HepG2 (cell line): Measurements from ENCODE around the gene DPM2. TPM values are rescaled to one million over a fixed set of nuclear protein-coding genes. Genes with fewer than 3 reads are reported as not detected.

Experiments used
- BCL6 ChIP-seq: IDR thresholded peaks from 2 replicates; pipeline ENCODE4 v1.6.1; 2016; ENCODE audit warnings: missing genetic modification reagents, missing compliant biosample characterization
- CHD2 ChIP-seq: IDR thresholded peaks from 2 replicates; pipeline ENCODE4 v1.6.1; 2011; ENCODE audit warnings: low read depth, low read length, improper control_type of control experiment
- HNF1A ChIP-seq, 2 experiments: sonication (generic) in 1 of 2; formaldehyde crosslinking in 1 of 2; IDR thresholded peaks; 2 replicates each; pipeline versions ENCODE4 v1.4.0 to v1.6.1; 2016 to 2020; ENCODE audit warnings: borderline replicate concordance in 1 of 2, low read depth in 1 of 2, mild to moderate bottlenecking in 1 of 2, missing genetic modification reagents in 1 of 2
- KLF6 ChIP-seq: IDR thresholded peaks from 2 replicates; pipeline ENCODE4 v1.8.0; 2016; ENCODE audit warnings: missing biosample characterization, missing genetic modification reagents
- NCOA2 ChIP-seq: sonication (generic); formaldehyde crosslinking; IDR thresholded peaks from 2 replicates; pipeline ENCODE4 v1.8.0; 2022; ENCODE audit warnings: inconsistent platforms
- SRSF9 ChIP-seq: fragments of 200-400 bp; formaldehyde crosslinking; IDR thresholded peaks from 2 replicates; pipeline ENCODE4 v1.6.1; 2018; ENCODE audit warnings: borderline replicate concordance, mild to moderate bottlenecking, low read depth, low read length; ENCODE audit not compliant: insufficient read depth, poor library complexity, severe bottlenecking
- ZBTB7A ChIP-seq: sonication (generic); formaldehyde crosslinking; IDR thresholded peaks from 2 replicates; pipeline ENCODE4 v1.8.0; 2022; ENCODE audit warnings: mild to moderate bottlenecking, missing genetic modification reagents
- ZMYM3 ChIP-seq: sonication (generic); formaldehyde crosslinking; IDR thresholded peaks from 2 replicates; pipeline ENCODE4 v1.5.1; 2020; ENCODE audit warnings: mild to moderate bottlenecking, missing genetic modification reagents
- ZNF24 ChIP-seq: fragments of 450-650 bp; IDR thresholded peaks from 2 replicates; pipeline ENCODE4 v1.6.1; 2017; ENCODE audit warnings: antibody characterized with exemption, mild to moderate bottlenecking
- ZNF253 ChIP-seq: sonication (generic); formaldehyde crosslinking; IDR thresholded peaks from 2 replicates; pipeline ENCODE4 v1.8.0; 2022; ENCODE audit warnings: mild to moderate bottlenecking, missing genetic modification reagents, borderline replicate concordance
- ZNF431 ChIP-seq: sonication (generic); formaldehyde crosslinking; IDR thresholded peaks from 2 replicates; pipeline ENCODE4 v1.9.0; 2022; ENCODE audit warnings: missing genetic modification reagents, low read depth, mild to moderate bottlenecking, borderline replicate concordance
- ZNF569 ChIP-seq: sonication (generic); formaldehyde crosslinking; IDR thresholded peaks from 2 replicates; pipeline ENCODE4 v1.5.0; 2020; ENCODE audit warnings: mild to moderate bottlenecking, missing genetic modification reagents, moderate library complexity, borderline replicate concordance
- ZNF615 ChIP-seq: sonication (generic); formaldehyde crosslinking; IDR thresholded peaks from 2 replicates; pipeline ENCODE4 v1.5.0; 2020; ENCODE audit warnings: mild to moderate bottlenecking, missing genetic modification reagents, borderline replicate concordance
- polyA plus RNA-seq, 8 experiments: library from polyadenylated mRNA; depleted of rRNA in 3 of 8; stranded (reverse) in 7 of 8; unstranded in 1 of 8; fragments of >200 nt; fragmentation: Illumina TruSeq in 4 of 8; extraction: Trizol in 4 of 8; gene quantifications; 2 replicates each; pipeline versions ENCODE4 v1.2.1 to v1.2.3, GENCODE V29; 2011 to 2016; ENCODE audit warnings: low read depth in 4 of 8, missing spikeins in 1 of 8, mixed read lengths in 1 of 8; ENCODE audit not compliant: insufficient read depth in 1 of 8
- total RNA-seq, 5 experiments: library from RNA; depleted of rRNA; stranded (reverse); fragments of >200 nt; fragmentation: Illumina TruSeq; extraction: Trizol; gene quantifications; 2 replicates each; pipeline ENCODE4 v1.2.3, GENCODE V29; 2016; ENCODE audit warnings: low read depth in 1 of 5
- TF ChIP-seq, protein P1 (sequence below): sonication (generic); formaldehyde crosslinking; IDR thresholded peaks from 2 replicates; pipeline ENCODE4 v1.4.0; 2020; ENCODE audit warnings: missing genetic modification reagents, mild to moderate bottlenecking, borderline replicate concordance
- TF ChIP-seq, protein P2 (sequence below): sonication (generic); formaldehyde crosslinking; conservative IDR thresholded peaks from 2 replicates; pipeline ENCODE4 v1.8.0; 2022; ENCODE audit warnings: mild to moderate bottlenecking, moderate library complexity, missing genetic modification reagents
- TF ChIP-seq, protein P3 (sequence below), 2 experiments: fragments of 450-650 bp in 1 of 2; sonication (generic) in 1 of 2; formaldehyde crosslinking; IDR thresholded peaks; 2 replicates each; pipeline versions ENCODE4 v1.5.0 to v1.8.0; 2020 to 2022; ENCODE audit warnings: mild to moderate bottlenecking in 1 of 2, missing genetic modification reagents in 1 of 2

Gene DPM2
- total and polyA plus RNA-seq, 2 of the 13 experiments (the other 11 are each of a cell fraction or from before 2014, with no cell fraction given): 24.8 to 35.3 TPM

DNA sequence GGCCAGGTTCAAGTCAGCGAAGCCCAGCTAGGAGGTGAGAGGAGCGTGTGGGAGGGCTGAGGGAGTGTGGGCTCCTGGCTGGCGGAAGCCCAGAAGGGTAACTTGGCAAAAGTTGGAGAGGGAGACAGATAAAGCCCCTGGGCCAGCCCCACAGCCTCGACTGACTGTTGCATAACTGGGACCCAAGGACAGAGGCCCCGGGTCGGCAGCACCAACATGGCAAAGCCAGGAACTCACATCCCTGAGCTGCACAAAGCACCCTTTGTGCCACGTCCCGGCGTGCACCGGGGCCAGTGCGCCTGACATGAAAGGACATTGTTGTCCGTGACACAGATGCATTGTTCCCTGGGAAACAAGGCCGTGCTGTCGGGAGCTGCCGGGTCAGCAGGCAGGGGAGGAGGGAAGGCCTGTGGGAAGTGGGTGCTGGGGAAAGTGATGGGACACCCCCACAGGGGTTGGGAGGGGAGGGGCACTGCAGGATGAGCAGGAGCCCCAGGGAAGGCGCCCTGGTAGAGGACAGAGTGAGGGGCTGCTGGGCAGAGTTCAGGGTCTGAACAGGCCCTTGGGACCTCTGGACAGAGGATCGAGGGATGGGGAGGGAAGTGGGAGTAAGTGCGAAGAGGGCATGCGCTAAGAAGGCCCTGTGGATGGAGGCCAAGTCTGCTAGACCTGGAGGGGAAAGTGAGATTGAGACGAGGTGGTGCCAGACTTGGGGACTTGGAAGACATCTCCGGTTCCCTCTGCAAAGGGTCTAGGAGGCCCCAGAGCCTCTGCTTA, 13.0 kb upstream of the DPM2 start (continued):
- no peak for TF ChIP-seq HNF1A (IDR thresholded peaks at IDR 0.05; ENCODE audit: low read depth)
- TF ChIP-seq HNF1A (CRISPR knock-in tag; IDR thresholded peaks at IDR 0.05; ENCODE audit: borderline replicate concordance): peak; percentile 90; the same call in 1 of the 2 replicates
- TF ChIP-seq ZNF253 (CRISPR knock-in tag): peak; percentile 90; the same call in 1 of the 2 replicates
- peak; percentile 41; the same call in 1 of the 2 replicates for TF ChIP-seq KLF6
- peak; percentile 87 for TF ChIP-seq ZMYM3 (CRISPR knock-in tag)
- TF ChIP-seq, protein P1, sequence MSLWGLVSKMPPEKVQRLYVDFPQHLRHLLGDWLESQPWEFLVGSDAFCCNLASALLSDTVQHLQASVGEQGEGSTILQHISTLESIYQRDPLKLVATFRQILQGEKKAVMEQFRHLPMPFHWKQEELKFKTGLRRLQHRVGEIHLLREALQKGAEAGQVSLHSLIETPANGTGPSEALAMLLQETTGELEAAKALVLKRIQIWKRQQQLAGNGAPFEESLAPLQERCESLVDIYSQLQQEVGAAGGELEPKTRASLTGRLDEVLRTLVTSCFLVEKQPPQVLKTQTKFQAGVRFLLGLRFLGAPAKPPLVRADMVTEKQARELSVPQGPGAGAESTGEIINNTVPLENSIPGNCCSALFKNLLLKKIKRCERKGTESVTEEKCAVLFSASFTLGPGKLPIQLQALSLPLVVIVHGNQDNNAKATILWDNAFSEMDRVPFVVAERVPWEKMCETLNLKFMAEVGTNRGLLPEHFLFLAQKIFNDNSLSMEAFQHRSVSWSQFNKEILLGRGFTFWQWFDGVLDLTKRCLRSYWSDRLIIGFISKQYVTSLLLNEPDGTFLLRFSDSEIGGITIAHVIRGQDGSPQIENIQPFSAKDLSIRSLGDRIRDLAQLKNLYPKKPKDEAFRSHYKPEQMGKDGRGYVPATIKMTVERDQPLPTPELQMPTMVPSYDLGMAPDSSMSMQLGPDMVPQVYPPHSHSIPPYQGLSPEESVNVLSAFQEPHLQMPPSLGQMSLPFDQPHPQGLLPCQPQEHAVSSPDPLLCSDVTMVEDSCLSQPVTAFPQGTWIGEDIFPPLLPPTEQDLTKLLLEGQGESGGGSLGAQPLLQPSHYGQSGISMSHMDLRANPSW (CRISPR knock-in tag): no peak
- TF ChIP-seq, protein P2, sequence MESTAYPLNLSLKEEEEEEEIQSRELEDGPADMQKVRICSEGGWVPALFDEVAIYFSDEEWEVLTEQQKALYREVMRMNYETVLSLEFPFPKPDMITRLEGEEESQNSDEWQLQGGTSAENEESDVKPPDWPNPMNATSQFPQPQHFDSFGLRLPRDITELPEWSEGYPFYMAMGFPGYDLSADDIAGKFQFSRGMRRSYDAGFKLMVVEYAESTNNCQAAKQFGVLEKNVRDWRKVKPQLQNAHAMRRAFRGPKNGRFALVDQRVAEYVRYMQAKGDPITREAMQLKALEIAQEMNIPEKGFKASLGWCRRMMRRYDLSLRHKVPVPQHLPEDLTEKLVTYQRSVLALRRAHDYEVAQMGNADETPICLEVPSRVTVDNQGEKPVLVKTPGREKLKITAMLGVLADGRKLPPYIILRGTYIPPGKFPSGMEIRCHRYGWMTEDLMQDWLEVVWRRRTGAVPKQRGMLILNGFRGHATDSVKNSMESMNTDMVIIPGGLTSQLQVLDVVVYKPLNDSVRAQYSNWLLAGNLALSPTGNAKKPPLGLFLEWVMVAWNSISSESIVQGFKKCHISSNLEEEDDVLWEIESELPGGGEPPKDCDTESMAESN (CRISPR knock-in tag): peak; percentile 77
- TF ChIP-seq ZNF569: no peak
- TF ChIP-seq SRSF9: no peak
- TF ChIP-seq ZNF431 (CRISPR knock-in tag): peak; percentile 51
- TF ChIP-seq, protein P3, sequence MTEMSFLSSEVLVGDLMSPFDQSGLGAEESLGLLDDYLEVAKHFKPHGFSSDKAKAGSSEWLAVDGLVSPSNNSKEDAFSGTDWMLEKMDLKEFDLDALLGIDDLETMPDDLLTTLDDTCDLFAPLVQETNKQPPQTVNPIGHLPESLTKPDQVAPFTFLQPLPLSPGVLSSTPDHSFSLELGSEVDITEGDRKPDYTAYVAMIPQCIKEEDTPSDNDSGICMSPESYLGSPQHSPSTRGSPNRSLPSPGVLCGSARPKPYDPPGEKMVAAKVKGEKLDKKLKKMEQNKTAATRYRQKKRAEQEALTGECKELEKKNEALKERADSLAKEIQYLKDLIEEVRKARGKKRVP (CRISPR knock-in tag; IDR thresholded peaks at IDR 0.05): peak in 1 of 2 experiments; percentile 73; a peak in 2 of 4 replicates
- TF ChIP-seq ZNF24: no peak
- TF ChIP-seq NCOA2: peak; percentile 94
- peak; percentile 83 for TF ChIP-seq BCL6 (CRISPR knock-in tag)
- peak; percentile 92 for TF ChIP-seq ZBTB7A (CRISPR knock-in tag)
- no peak; the same call in 1 of the 2 replicates for TF ChIP-seq CHD2
- TF ChIP-seq ZNF615: no peak
